ENCODE results near the gene GPSM3. TPM values are rescaled to one million over a fixed set of nuclear protein-coding genes. Genes with fewer than 3 reads are reported as not detected.

Gene GPSM3
- total and polyA plus RNA-seq, 11 donors = 1.6 to 41.0 (median 3.8) TPM

- Histone ChIP-seq H3K27ac (peak within 1 kb of the TSS; percentile 87 to 100 (median 97)), H3K4me3 (peak within 1 kb of the TSS; percentile 47 to 99 (median 87)), H3K9me3 (no peaks in the 10 kb centered on the region), H3K27me3 (no peaks in the 10 kb centered on the region), H3K4me1 (peaks cover 11 to 76% (median 52%) of the 10 kb centered on the region in 12 donors), H3K36me3 (peaks cover 0 to 36% (median 25%) of the 10 kb centered on the region in 9 donors)
- intact Hi-C loops (cut with DNase I) = loop anchor here in 6 of 10 donors (1.0 to 10.0 kb wide), 5 partner anchors 17 to 513 kb away; partner anchors contain the start of genes C6orf47 (in 2 of the 6), CSNK2B (in 2 of the 6), GPANK1 (in 2 of the 6) and LY6G5B (in 2 of the 6)
- DNase-seq (peak; percentile 92 to 98 (median 97)), ATAC-seq (peak; percentile 82 to 89 (median 88))
- WGBS, 4 donors = 0 to 2% (median 1%) methylated on average over 28 to 33 of the region's 33 CpGs
- TF ChIP-seq POLR2A (IDR thresholded peaks at IDR 0.05) (peak in 1 of 2 donors; percentile 30), CTCF (IDR thresholded peaks at IDR 0.05) (no peak)
Measured at GRCh38 chr6:32177788-32178546, 14.5 kb downstream of the GPSM3 start, which contains the start of gene RNF5. RNF5 (plus strand) TSS chr6:32178405; CDS start chr6:32178512, 107 bp downstream.

DNA sequence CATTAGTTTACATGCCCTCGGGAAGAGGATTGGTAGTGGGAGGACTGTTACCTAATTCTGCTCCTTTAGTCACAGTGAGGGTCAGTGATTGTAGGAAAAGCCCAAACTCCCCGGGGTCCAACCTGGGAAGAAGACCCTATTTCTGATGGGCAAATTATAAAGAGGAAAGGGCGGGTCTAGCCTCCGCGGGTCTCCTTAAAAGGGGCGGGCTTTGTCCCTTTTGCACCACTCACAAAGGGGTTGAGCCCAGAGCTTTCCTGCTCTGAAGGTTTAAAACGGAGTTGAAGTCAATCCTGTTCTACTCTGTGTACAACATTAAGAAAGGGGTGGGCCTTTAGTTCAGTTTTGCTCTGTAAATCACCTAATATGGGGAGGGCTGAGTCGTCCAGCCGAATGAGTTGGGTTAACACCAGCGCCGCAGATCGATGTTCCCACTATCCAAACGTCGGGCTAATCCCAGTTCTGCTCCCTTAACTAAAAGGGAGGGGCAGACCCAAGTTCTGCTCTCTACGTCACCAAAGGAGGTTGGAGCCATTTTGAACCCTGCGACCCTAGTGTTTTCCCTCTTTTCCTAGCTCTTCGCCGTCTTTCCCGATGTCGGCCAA lies 15.2 kb downstream of the GPSM3 start:
- DNase-seq (peak in 1 of 5 donors; percentile 59), ATAC-seq (peak; percentile 1 to 23 (median 15))
- Histone ChIP-seq H3K27ac (peak overlapping the region; percentile 87 to 100 (median 97)), H3K27me3 (no peaks in the 10 kb centered on the region), H3K9me3 (no peaks in the 10 kb centered on the region), H3K36me3 (peaks cover 0 to 29% (median 18%) of the 10 kb centered on the region in 9 donors), H3K4me3 (peak overlapping the region; percentile 26 to 99 (median 87)), H3K4me1 (peaks cover 11 to 71% (median 48%) of the 10 kb centered on the region in 12 donors)
- TF ChIP-seq CTCF (IDR thresholded peaks at IDR 0.05) (no peak), POLR2A (IDR thresholded peaks at IDR 0.05) (peak in 1 of 2 donors; percentile 39)
- intact Hi-C loops (cut with DNase I) = loop anchor here in 5 of 10 donors (1.0 to 10.0 kb wide), 5 partner anchors 18 to 512 kb away; partner anchors contain the start of genes C6orf47 (in 2 of the 5), CSNK2B (in 2 of the 5), GPANK1 (in 2 of the 5) and LY6G5B (in 2 of the 5)
- WGBS, 4 donors = 0 to 2% (median 1%) methylated on average over 19 to 20 of the region's 20 CpGs

- H3K4me3 ChIP-seq = peak overlapping the region; percentile 5 to 99 (median 88)
- intact Hi-C loops (cut with DNase I) = loop anchor here in 5 of 10 donors (1.0 to 10.0 kb wide), 7 partner anchors 19 to 512 kb away; partner anchors contain the start of genes C6orf47 (in 2 of the 5), CSNK2B (in 2 of the 5), FKBPL (in 2 of the 5) and GPANK1 (in 2 of the 5)
- peaks cover 11 to 64% (median 43%) of the 10 kb centered on the region in 12 donors for H3K4me1 ChIP-seq
- ATAC-seq (no peak), DNase-seq (no peak)
- H3K27ac ChIP-seq = peak overlapping the region; percentile 87 to 100 (median 97)
- 18 to 30% (median 22%) methylated on average over 5 of the region's 5 CpGs for WGBS, 4 donors
- no peaks in the 10 kb centered on the region for H3K9me3 ChIP-seq
- H3K36me3 ChIP-seq = peaks cover 0 to 23% (median 15%) of the 10 kb centered on the region in 9 donors
- TF ChIP-seq POLR2A (IDR thresholded peaks at IDR 0.05) (no peak), CTCF (IDR thresholded peaks at IDR 0.05) (no peak)
- H3K27me3 ChIP-seq = no peaks in the 10 kb centered on the region
Measured at GRCh38 chr6:32176476-32177182, 15.8 kb downstream of the GPSM3 start.
